ENCODE data around the gene ZNF793.

ZNF793 gene

DNA sequence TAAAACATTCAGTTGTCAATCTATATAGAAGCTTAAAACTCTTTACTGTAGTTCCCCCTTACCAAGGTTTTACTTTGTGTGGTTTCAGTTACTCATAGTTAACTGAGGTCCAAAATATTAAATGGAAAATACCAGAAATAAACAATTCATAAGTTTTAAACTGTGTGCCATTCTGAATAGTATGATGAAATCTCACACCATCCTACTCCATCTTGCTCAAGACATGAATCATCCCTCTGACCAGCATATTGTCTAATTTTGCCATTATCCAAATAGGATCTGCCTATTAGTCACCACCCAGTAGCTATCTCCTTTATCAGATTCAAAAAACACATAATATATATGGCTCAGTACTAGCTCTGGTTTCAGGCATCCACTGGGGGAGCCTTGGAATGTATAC is 65.5 kb downstream of the ZNF793 start:
- no peak for DNase-seq

DNA sequence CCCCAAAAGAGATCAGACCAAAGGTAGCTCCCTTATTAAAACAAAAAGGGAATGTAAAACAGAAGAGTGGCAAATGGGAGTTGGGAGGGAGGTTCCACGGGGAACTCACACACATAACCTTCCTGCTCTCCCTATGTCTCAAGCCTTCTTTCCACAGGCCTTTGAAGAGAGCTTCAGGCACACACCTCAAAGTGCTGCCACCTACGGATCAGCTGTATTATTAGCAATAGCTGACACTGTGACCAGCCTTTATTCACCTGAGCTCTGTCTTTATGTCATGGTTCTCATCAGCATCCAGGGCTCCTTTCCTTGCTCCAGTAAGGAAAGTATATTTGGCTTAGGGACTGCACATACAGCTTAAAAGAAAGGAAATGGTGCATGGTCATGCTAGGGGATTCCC is 76.6 kb downstream of the ZNF793 start:
- DNase-seq, result no peak
